NCI-H510A treated with DMSO at 0.1 percent for 48 hours (cell line): ENCODE data around the gene HOPX.
"Not testable (repeated sequence)": the region's sequence is repeated elsewhere in the genome, so short reads cannot be mapped to it uniquely, and the experiment has no call there.

Experiments
- DNase-seq: peaks from one replicate; lab custom pipeline; 2025; lab: John Stamatoyannopoulos, UW

The HOPX gene

DNA sequence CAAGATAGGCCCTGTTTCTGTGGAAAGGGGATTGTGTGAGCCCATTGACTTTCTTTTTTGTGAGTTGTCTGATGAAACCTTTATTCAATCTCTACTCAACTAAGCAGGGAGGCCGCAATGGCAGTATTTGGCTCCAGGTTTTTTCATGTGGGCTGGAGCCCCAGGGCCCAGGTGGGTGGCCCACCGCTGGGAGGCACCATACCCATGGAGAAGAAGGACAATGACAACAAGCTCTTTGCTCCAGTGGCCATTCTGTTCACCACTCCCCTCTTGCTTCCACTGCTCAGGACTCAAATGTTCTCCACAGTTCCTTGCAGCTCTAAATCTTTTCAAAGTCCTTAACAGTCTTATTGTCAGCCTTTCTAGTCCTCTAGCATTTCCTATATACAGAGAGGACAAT is 54.1 kb downstream of the HOPX start:
- no peak for DNase-seq

GRCh38 chr4:56626420-56626819 is 54.7 kb downstream of the HOPX start:
- DNase-seq: no peak

DNA sequence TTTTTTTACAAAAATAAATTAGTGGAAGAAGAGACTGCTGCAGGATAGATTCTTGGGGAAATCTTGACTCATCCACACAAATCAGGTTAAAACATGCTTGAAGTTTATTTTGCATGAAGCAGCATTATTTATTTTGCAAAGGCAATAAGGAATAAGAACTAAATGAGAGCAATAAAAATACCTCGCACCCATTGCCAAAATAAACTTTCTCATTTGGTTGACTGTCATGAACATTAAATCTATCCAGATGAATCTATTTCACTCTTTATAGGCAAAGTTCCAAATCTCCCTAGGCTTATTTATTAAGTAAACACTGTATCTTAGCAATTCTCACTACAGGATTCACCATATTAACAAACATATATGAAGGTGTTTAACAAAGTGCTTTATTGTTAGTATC is 58.9 kb downstream of the HOPX start:
- DNase-seq: no peak

DNA sequence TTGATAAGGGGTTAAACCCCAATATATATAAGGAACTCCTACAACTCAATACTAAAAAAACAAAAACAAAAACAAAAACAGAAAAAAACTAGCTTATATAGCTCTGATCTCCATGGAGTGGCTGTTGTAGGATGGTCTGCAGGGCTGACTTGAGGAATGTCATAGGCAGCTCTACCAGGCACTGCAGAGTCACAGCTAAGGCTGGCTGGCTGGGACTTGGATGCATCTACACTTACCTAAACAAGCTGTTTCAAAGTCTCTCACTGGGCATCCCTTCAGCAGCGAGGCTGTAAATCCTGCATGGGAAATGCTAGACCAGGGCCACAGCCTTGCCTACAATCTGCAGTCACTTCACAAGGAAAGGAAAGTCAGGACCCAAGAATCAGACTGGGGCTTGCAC is 61.3 kb downstream of the HOPX start:
- no peak for DNase-seq

GRCh38 chr4:56619160-56619559 is 61.9 kb downstream of the HOPX start:
- peak; percentile 66 for DNase-seq

DNA sequence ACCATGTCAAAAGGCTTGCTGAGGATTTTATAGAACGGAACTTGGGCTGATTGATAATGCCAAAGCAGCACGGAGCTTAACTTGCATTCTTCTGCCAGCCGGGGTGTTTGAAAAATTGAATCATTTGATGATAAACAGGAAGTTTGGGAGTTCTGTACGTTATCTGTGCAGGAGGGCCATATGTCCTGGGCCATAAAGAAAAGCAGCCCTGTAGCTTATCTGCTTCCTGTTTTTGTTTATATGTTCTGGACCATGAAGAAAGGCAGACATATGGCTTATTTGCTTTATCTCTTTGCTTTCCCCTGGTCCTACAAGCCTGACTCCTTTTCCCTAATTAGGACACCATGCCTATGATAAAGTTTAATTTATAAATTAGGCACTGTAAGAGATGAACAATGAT is 62.4 kb downstream of the HOPX start:
- DNase-seq: no peak

- DNase-seq: no peak
These were observed 67.8 kb downstream of the HOPX start for GRCh38 chr4:56613101-56613862.

DNA sequence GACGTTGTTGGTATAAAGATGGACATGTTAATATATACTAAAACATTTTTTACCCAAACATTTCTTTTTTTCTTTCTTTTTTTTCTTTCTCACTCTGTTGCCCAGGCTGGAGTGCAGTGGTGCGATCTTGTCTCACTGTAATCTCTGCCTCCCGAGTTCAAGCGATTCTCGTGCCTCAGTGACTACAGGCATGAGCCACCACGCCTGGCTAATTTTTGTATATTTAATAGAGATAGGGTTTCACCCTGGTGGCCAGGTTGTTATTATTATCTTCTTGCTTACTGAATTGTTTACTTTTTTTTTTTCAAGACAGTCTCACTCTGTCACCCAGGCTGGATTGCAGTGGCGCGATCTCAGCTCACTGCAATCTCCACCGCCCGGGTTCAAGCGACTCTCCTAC is 68.8 kb downstream of the HOPX start:
- DNase-seq: no peak

DNA sequence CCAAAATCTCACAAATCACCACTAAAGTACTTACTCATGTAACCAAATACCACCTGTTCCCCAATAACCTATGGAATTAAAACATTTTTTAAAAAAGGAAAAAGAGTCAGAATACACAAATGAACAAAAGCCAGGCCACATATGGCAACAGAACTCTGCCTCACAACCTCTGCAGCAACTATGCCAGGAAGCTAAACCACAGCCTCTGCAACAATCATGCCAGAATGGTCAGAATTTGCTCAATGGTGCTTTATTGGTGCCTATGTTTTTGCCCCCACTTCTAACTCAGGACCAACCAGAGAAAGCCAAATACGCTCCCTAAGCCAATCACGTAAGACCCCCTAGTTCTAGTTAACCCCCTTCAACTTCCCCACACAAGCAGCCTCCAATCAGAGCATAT is 69.6 kb downstream of the HOPX start:
- no peak for DNase-seq

GRCh38 chr4:56610170-56610569 is 70.9 kb downstream of the HOPX start:
- not testable (repeated sequence) for DNase-seq

DNA sequence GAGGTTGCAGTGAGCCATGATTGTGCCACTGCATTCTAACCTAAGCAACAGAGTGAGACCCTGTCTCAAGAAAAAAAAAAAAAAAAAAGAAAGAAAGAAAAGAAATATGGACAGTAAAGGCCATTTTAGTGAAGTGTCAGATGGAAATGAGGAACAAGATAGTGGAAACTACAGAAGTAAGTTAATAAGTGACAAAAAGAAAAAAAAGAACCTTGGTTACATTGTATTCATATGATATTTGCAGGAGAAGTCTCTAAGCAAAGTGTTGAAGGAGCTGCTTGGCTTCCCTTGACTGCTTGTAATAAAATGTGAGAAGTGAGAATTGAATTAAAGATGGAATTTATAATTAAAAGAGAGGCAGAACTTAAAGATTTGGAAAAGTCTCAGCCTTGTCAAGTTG is 73.2 kb downstream of the HOPX start:
- DNase-seq: no peak

GRCh38 chr4:56606385-56606784 is 74.7 kb downstream of the HOPX start:
- no peak for DNase-seq

GRCh38 chr4:56605464-56605863 is 75.6 kb downstream of the HOPX start:
- not testable (repeated sequence) for DNase-seq

DNA sequence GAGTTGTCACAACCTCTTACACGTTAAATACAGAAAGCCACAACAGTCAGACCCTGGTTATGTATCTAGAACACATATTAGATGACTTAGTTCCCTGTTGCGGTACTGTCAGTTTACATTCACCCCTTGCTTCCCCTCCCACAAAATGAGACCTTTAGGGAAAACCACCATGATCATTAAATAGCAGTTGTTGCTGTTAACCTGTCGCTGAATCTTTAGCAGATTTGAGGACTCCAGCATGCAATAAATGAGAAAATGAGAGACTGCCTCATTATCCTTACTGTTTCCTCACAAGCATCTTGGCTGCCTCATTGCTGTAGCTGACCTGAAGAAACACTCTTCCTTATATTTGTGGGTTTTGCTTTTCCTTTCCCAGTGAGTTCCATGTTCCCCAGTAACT is 77.8 kb downstream of the HOPX start:
- no peak for DNase-seq
